T-cell (primary cell): ENCODE results near the gene ATP6V1G2. TPM values are rescaled to one million over a fixed set of nuclear protein-coding genes. Genes with fewer than 3 reads are reported as not detected.

Experiments used
- ATAC-seq, 4 experiments: fragments of 200-7000 bp in 3 of 4; fragments of 150-1000 bp in 1 of 4; cut with Tn5 transposase; replicated peaks in 1 of 4; 1 replicate in 3 of 4; 2 replicates in 1 of 4; pipeline ENCODE4 v1.10.0; 2021; ENCODE audit warnings: moderate library complexity in 3 of 4, mild to moderate bottlenecking in 2 of 4, moderate number of reproducible peaks in 1 of 4
- CTCF ChIA-PET, 2 donors: fragments of 300-600 bp; sonication (Branson Sonifier 250); formaldehyde crosslinking; loops; one replicate each; lab custom pipeline; 2022; ENCODE audit warnings: antibody characterized with exemption in 2 of 2; lab: Charles Lee
- POLR2A ChIA-PET, 2 donors: fragments of 300-600 bp; sonication (Branson Sonifier 250); formaldehyde crosslinking; loops; one replicate each; lab custom pipeline; 2022; ENCODE audit warnings: antibody characterized with exemption in 2 of 2; lab: Charles Lee
- DNase-seq, 35 experiments: peaks; one replicate each; pipeline versions ENCODE4 v3.0.0 to v3.0.0-alpha.2; 2013 to 2023
- H3K27ac ChIP-seq: one replicate; pipeline ENCODE4 v1.5.1; 2013; ENCODE audit warnings: low read length
- H3K27me3 ChIP-seq, 2 experiments: replicated peaks in 1 of 2; 1 replicate in 1 of 2; 2 replicates in 1 of 2; pipeline versions ENCODE4 v1.6.1 to v1.7.0; 2013; ENCODE audit warnings: low read length in 1 of 2, mixed read lengths in 1 of 2; ENCODE audit not compliant: control insufficient read depth in 2 of 2, insufficient read depth in 2 of 2; ENCODE audit errors: extremely low read depth in 1 of 2
- H3K36me3 ChIP-seq, 2 donors: 1 replicate in 1 of 2; 2 replicates in 1 of 2; pipeline versions ENCODE4 v1.6.1 to v1.7.0; 2013; ENCODE audit warnings: low read length in 1 of 2; ENCODE audit not compliant: control insufficient read depth in 2 of 2, insufficient read depth in 1 of 2; ENCODE audit errors: extremely low read depth in 1 of 2
- H3K4me1 ChIP-seq, 2 experiments: 1 replicate in 1 of 2; 2 replicates in 1 of 2; pipeline versions ENCODE4 v1.6.1 to v1.7.0; 2013; ENCODE audit warnings: low read length in 2 of 2, mixed read lengths in 1 of 2; ENCODE audit not compliant: insufficient read depth in 2 of 2, control insufficient read depth in 1 of 2; ENCODE audit errors: extremely low read depth in 1 of 2
- H3K4me3 ChIP-seq, 2 donors: 1 replicate in 1 of 2; 2 replicates in 1 of 2; pipeline versions ENCODE4 v1.5.1 to v1.7.0; 2013; ENCODE audit warnings: mild to moderate bottlenecking in 2 of 2, low read length in 1 of 2, moderate library complexity in 1 of 2; ENCODE audit not compliant: control insufficient read depth in 1 of 2; ENCODE audit errors: extremely low read depth in 1 of 2
- H3K9me3 ChIP-seq: 2 replicates; pipeline ENCODE4 v1.7.0; 2013
- H3K27ac Mint-ChIP-seq, 2 donors: one replicate each; pipeline ENCODE4 v1.8.0; 2020 to 2021; ENCODE audit warnings: mild to moderate bottlenecking in 2 of 2, mixed read lengths in 2 of 2
- H3K27me3 Mint-ChIP-seq, 2 donors: one replicate each; pipeline ENCODE4 v1.8.0; 2021 to 2022; ENCODE audit warnings: mixed read lengths in 2 of 2
- H3K36me3 Mint-ChIP-seq: one replicate; pipeline ENCODE4 v1.8.0; 2021; ENCODE audit warnings: mixed read lengths
- H3K4me1 Mint-ChIP-seq, 3 donors: one replicate each; pipeline ENCODE4 v1.8.0; 2020 to 2022; ENCODE audit warnings: mixed read lengths in 3 of 3, mild to moderate bottlenecking in 1 of 3
- H3K4me3 Mint-ChIP-seq, 3 donors: one replicate each; pipeline ENCODE4 v1.8.0; 2020 to 2022; ENCODE audit warnings: mild to moderate bottlenecking in 3 of 3, mixed read lengths in 3 of 3, moderate library complexity in 3 of 3
- H3K9me3 Mint-ChIP-seq, 3 donors: one replicate each; pipeline ENCODE4 v1.8.0; 2020 to 2022; ENCODE audit warnings: mixed read lengths in 3 of 3
- WGBS: methylation state at CpG from one replicate; pipeline ENCODE4 v1.1.5; 2013; ENCODE audit warnings: missing lambda C conversion rate; ENCODE audit not compliant: insufficient coverage; 5-methylcytosine and 5-hydroxymethylcytosine counted together
- total RNA-seq, 35 experiments: library from RNA in 6 of 35; stranded (reverse) in 6 of 35; fragments of 120-200 nt in 1 of 35; gene quantifications; one replicate each; pipeline versions ENCODE4 v1.2.1 to v1.2.4 and lab custom pipeline; 2013 to 2026

Gene ATP6V1G2
- total RNA-seq, 5 donors from 2014 or later (not counting 1 experiment from before 2014, with no cell fraction given): 3.1 to 5.7 (median 4.1) TPM

- CTCF ChIA-PET: interaction anchor here (0.8 to 4.0 kb wide), 6 partner anchors 10 to 28 kb away, joined by 3 to 22 read pairs (median 9); no protein-coding TSS in a partner anchor
- H3K36me3 ChIP-seq: peaks cover 0 to 18% of the 10 kb centered on the region in 2 donors
- Mint-ChIP-seq H3K27me3 (no peaks in the 10 kb centered on the region), H3K36me3 (peaks cover 36% of the 10 kb centered on the region), H3K27ac (peak overlapping the region; percentile 98 to 100), H3K4me1 (peaks cover 76 to 90% (median 83%) of the 10 kb centered on the region in 3 donors), H3K9me3 (no peaks in the 10 kb centered on the region), H3K4me3 (peak overlapping the region; percentile 86 to 99 (median 91))
- ATAC-seq: no peak
- POLR2A ChIA-PET: interaction anchor here in 1 of 2 donors (0.6 kb wide), 1 partner anchor 75 kb away, joined by 3 read pairs; no protein-coding TSS in a partner anchor
- 40% methylated on average over 2 of the region's 3 CpGs for WGBS
- no peaks in the 10 kb centered on the region for H3K9me3 ChIP-seq
- peak overlapping the region; percentile 92 for H3K27ac ChIP-seq
- peaks cover 34 to 86% of the 10 kb centered on the region in 2 experiments for H3K4me1 ChIP-seq
- no peaks in the 10 kb centered on the region for H3K27me3 ChIP-seq
- DNase-seq: no peak
- H3K4me3 ChIP-seq: peak overlapping the region; percentile 17 to 79
These were observed 31.2 kb upstream of the ATP6V1G2 start for GRCh38 chr6:31577579-31577966.

GRCh38 chr6:31576897-31577578, 30.6 kb upstream of the ATP6V1G2 start:
- Histone ChIP-seq H3K27ac (peak overlapping the region; percentile 92), H3K9me3 (no peaks in the 10 kb centered on the region), H3K4me3 (peak overlapping the region; percentile 79 to 87), H3K27me3 (no peaks in the 10 kb centered on the region), H3K4me1 (peaks cover 34 to 85% of the 10 kb centered on the region in 2 experiments), H3K36me3 (peaks cover 0 to 18% of the 10 kb centered on the region in 2 donors)
- H3K9me3 Mint-ChIP-seq: no peaks in the 10 kb centered on the region
- 56% methylated on average over 11 of the region's 19 CpGs for WGBS
- ATAC-seq (peak in 1 of 4 experiments; percentile 6), DNase-seq (peak in 14 of 35 experiments; percentile 15 to 66 (median 40))
- peak overlapping the region; percentile 86 to 99 (median 91) for H3K4me3 Mint-ChIP-seq
- ChIA-PET POLR2A (interaction anchor here (0.6 to 2.9 kb wide), 2 partner anchors 26 to 74 kb away, joined by 3 to 8 read pairs; no protein-coding TSS in a partner anchor), CTCF (interaction anchor here (0.6 to 4.0 kb wide), 11 partner anchors 8 to 309 kb away, joined by 3 to 22 read pairs (median 4); partner anchors contain the start of genes LST1 (in 1 of the 2) and NCR3 (in 1 of the 2))
- H3K27ac Mint-ChIP-seq: peak overlapping the region; percentile 98 to 100
- peaks cover 36% of the 10 kb centered on the region for H3K36me3 Mint-ChIP-seq
- H3K4me1 Mint-ChIP-seq: peaks cover 76 to 90% (median 84%) of the 10 kb centered on the region in 3 donors
- H3K27me3 Mint-ChIP-seq: no peaks in the 10 kb centered on the region

- peaks cover 0 to 18% of the 10 kb centered on the region in 2 donors for H3K36me3 ChIP-seq
- H3K9me3 ChIP-seq: no peaks in the 10 kb centered on the region
- Mint-ChIP-seq H3K27ac (peak overlapping the region; percentile 98 to 100), H3K36me3 (peaks cover 27% of the 10 kb centered on the region), H3K9me3 (no peaks in the 10 kb centered on the region), H3K4me3 (peak overlapping the region; percentile 86 to 99 (median 91)), H3K27me3 (no peaks in the 10 kb centered on the region), H3K4me1 (peaks cover 85 to 95% (median 91%) of the 10 kb centered on the region in 3 donors)
- POLR2A ChIA-PET: interaction anchor here (0.6 to 2.9 kb wide), 4 partner anchors 11 to 260 kb away, joined by 3 to 8 read pairs (median 5); no protein-coding TSS in a partner anchor
- DNase-seq (peak in 1 of 35 experiments; percentile 32), ATAC-seq (no peak)
- CTCF ChIA-PET: interaction anchor here (0.6 to 4.0 kb wide), 16 partner anchors 9 to 1085 kb away, joined by 3 to 22 read pairs (median 4); partner anchors contain the start of genes ATP6V1G2 (in 1 of the 2), LST1 (in 1 of the 2) and NCR3 (in 1 of the 2)
- peaks cover 39 to 90% of the 10 kb centered on the region in 2 experiments for H3K4me1 ChIP-seq
- WGBS: 33% methylated on average over 5 of the region's 8 CpGs
- peak overlapping the region; percentile 79 to 87 for H3K4me3 ChIP-seq
- H3K27me3 ChIP-seq: no peaks in the 10 kb centered on the region
- peak overlapping the region; percentile 92 for H3K27ac ChIP-seq
These were observed 29.7 kb upstream of the ATP6V1G2 start for GRCh38 chr6:31575952-31576685.

GRCh38 chr6:31575335-31575901, 29.0 kb upstream of the ATP6V1G2 start, which contains the start of gene TNF:
TNF (plus strand) TSS chr6:31575565; CDS start chr6:31575742, 177 bp downstream.
- ATAC-seq (peak; percentile 5 to 8 (median 6)), DNase-seq (peak in 26 of 35 experiments; percentile 32 to 81 (median 52))
- H3K36me3 Mint-ChIP-seq: peaks cover 21% of the 10 kb centered on the region
- CTCF ChIA-PET: interaction anchor here (0.6 to 4.0 kb wide), 13 partner anchors 8 to 32 kb away, joined by 3 to 22 read pairs (median 5); partner anchors contain the start of genes ATP6V1G2 (in 1 of the 2), LST1 (in 1 of the 2) and NCR3 (in 1 of the 2)
- WGBS: 12% methylated on average over 10 of the region's 19 CpGs
- H3K9me3 Mint-ChIP-seq: no peaks in the 10 kb centered on the region
- H3K27ac ChIP-seq: peak within 1 kb of the TSS; percentile 92
- peaks cover 90 to 95% (median 94%) of the 10 kb centered on the region in 3 donors for H3K4me1 Mint-ChIP-seq
- no peaks in the 10 kb centered on the region for H3K9me3 ChIP-seq
- H3K27me3 Mint-ChIP-seq: no peaks in the 10 kb centered on the region
- H3K27ac Mint-ChIP-seq: peak within 1 kb of the TSS; percentile 98 to 100
- no peaks in the 10 kb centered on the region for H3K27me3 ChIP-seq
- POLR2A ChIA-PET: interaction anchor here (0.7 to 2.9 kb wide), 6 partner anchors 10 to 24 kb away, joined by 3 to 8 read pairs (median 4); partner anchors contain the start of gene NCR3 (in 1 of the 2)
- peak within 1 kb of the TSS; percentile 86 to 99 (median 91) for H3K4me3 Mint-ChIP-seq
- H3K4me3 ChIP-seq: peak within 1 kb of the TSS; percentile 79 to 87
- peaks cover 0 to 18% of the 10 kb centered on the region in 2 donors for H3K36me3 ChIP-seq
- H3K4me1 ChIP-seq: peaks cover 45 to 93% of the 10 kb centered on the region in 2 experiments

- H3K4me1 ChIP-seq: peaks cover 44 to 93% of the 10 kb centered on the region in 2 experiments
- H3K27ac Mint-ChIP-seq: peak overlapping the region; percentile 98 to 100
- H3K27ac ChIP-seq: peak overlapping the region; percentile 92
- H3K9me3 Mint-ChIP-seq: no peaks in the 10 kb centered on the region
- POLR2A ChIA-PET: interaction anchor here (0.6 to 2.9 kb wide), 6 partner anchors 11 to 24 kb away, joined by 3 to 8 read pairs (median 4); partner anchors contain the start of gene NCR3 (in 1 of the 2)
- H3K9me3 ChIP-seq: no peaks in the 10 kb centered on the region
- WGBS: 56% methylated on average over 12 of the region's 14 CpGs
- no peaks in the 10 kb centered on the region for H3K27me3 ChIP-seq
- CTCF ChIA-PET: interaction anchor here (0.5 to 4.0 kb wide), 18 partner anchors 8 to 163 kb away, joined by 3 to 22 read pairs (median 5); partner anchors contain the start of genes ATP6V1G2 (in 1 of the 2), LST1 (in 1 of the 2) and NCR3 (in 1 of the 2)
- ATAC-seq (no peak), DNase-seq (no peak)
- H3K27me3 Mint-ChIP-seq: no peaks in the 10 kb centered on the region
- H3K4me3 ChIP-seq: peak overlapping the region in 1 of 2 donors; percentile 79
- H3K36me3 Mint-ChIP-seq: peaks cover 15% of the 10 kb centered on the region
- peak overlapping the region; percentile 86 to 99 (median 91) for H3K4me3 Mint-ChIP-seq
- H3K4me1 Mint-ChIP-seq: peaks cover 94 to 95% (median 94%) of the 10 kb centered on the region in 3 donors
- H3K36me3 ChIP-seq: peaks cover 0 to 18% of the 10 kb centered on the region in 2 donors
These were observed 28.0 kb upstream of the ATP6V1G2 start for GRCh38 chr6:31574106-31575061.
